DND-41 (cell line): ENCODE data around the gene CUEDC2.

Experiments used
- ATAC-seq: fragments of 200-7000 bp; cut with Tn5 transposase; 3 replicates; pipeline ENCODE4 v1.9.1; 2021; ENCODE audit warnings: low read depth; ENCODE audit not compliant: insufficient read depth
- DNase-seq: peaks from one replicate; pipeline ENCODE4 v3.0.0-alpha.2; 2020
- H2AFZ ChIP-seq: 2 replicates; pipeline ENCODE4 v1.6.0; 2012; ENCODE audit warnings: low read depth, low read length
- H3K27ac ChIP-seq: 2 replicates; pipeline ENCODE4 v1.5.1; 2012; ENCODE audit warnings: low read length, inconsistent platforms
- H3K27me3 ChIP-seq: fragments of 200-600 bp; sonication (generic); 2 replicates; pipeline ENCODE4 v1.6.0; 2012; ENCODE audit warnings: low read length, mild to moderate bottlenecking, inconsistent platforms; ENCODE audit not compliant: insufficient read depth, poor library complexity
- H3K36me3 ChIP-seq: 2 replicates; pipeline ENCODE4 v1.5.1; 2012; ENCODE audit warnings: low read length, inconsistent platforms; ENCODE audit not compliant: insufficient read depth
- H3K4me1 ChIP-seq: 2 replicates; pipeline ENCODE4 v1.5.1; 2012; ENCODE audit warnings: mild to moderate bottlenecking, low read length; ENCODE audit not compliant: insufficient read depth
- H3K4me2 ChIP-seq: 2 replicates; pipeline ENCODE4 v1.6.0; 2012; ENCODE audit warnings: mild to moderate bottlenecking, moderate library complexity, low read length, inconsistent platforms; ENCODE audit not compliant: insufficient read depth
- H3K4me3 ChIP-seq, 2 experiments: fragments of 200-600 bp in 1 of 2; shearing (Covaris generic) in 1 of 2; 2 replicates each; pipeline ENCODE4 v1.5.1; 2012 to 2016; ENCODE audit warnings: inconsistent platforms in 2 of 2, low read length in 2 of 2, mild to moderate bottlenecking in 2 of 2, low read depth in 1 of 2, moderate library complexity in 1 of 2
- H3K79me2 ChIP-seq: 2 replicates; pipeline ENCODE4 v1.6.0; 2012; ENCODE audit warnings: low read length, inconsistent platforms; ENCODE audit not compliant: insufficient read depth
- H3K9ac ChIP-seq: 2 replicates; pipeline ENCODE4 v1.6.0; 2012; ENCODE audit warnings: low read depth, mild to moderate bottlenecking, inconsistent platforms, low read length, moderate library complexity
- H3K9me3 ChIP-seq: 2 replicates; pipeline ENCODE4 v1.5.1; 2012; ENCODE audit warnings: low read length, moderate library complexity, mild to moderate bottlenecking, inconsistent platforms; ENCODE audit not compliant: insufficient read depth, severe bottlenecking
- H4K20me1 ChIP-seq: 2 replicates; pipeline ENCODE4 v1.6.0; 2012; ENCODE audit warnings: low read length; ENCODE audit not compliant: insufficient read depth
- EZH2 ChIP-seq: IDR thresholded peaks from 3 replicates; pipeline ENCODE4 v1.6.1; 2012; ENCODE audit warnings: borderline replicate concordance, low read depth, mild to moderate bottlenecking, moderate library complexity, low read length, inconsistent platforms; ENCODE audit not compliant: severe bottlenecking
- TF ChIP-seq, protein P1 (sequence below): IDR thresholded peaks from 2 replicates; pipeline ENCODE4 v1.5.1; 2012; ENCODE audit warnings: borderline replicate concordance, low read length, moderate library complexity, mild to moderate bottlenecking; ENCODE audit not compliant: poor library complexity, severe bottlenecking; ENCODE audit errors: extremely low read depth

CUEDC2 gene

DNA sequence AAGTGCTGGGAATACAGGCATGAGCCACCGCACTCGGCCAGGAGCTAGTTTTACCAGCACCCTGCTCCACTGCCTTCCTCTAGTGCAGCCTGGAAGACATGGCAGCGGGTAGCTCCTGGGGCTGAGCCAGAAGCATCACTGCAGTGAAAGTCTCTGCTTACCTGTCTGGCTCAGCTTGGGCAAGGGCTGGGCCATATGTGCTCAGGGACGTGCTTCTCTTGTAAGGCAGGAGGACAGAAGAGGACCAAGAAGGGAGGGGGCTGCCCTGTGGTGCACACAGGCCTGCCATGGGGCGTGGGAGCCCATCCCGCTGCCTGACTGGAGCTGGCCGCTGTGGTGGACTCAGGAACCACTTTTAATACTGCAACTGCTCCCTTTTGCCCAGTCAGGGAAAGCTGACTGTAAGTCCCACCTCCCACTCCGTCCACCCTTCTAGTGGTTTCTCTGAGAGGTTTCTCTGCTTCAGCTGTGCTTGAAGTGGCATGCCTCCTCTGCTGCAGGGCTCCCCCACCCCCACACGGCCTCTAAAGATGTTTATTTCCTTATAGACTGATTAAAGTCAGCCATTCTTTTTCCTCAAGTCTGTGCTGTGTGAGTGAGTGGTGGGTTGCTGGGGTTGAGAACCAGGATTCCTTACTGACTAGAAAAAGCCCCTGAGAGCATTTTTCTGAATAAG, 44.2 kb upstream of the CUEDC2 start:
- Histone ChIP-seq H3K4me2 (no peak overlapping the region), H3K79me2 (no peaks in the 10 kb centered on the region), H3K27me3 (no peaks in the 10 kb centered on the region), H3K9me3 (no peaks in the 10 kb centered on the region), H3K4me1 (no peaks in the 10 kb centered on the region), H3K27ac (no peak overlapping the region), H2AFZ (no peak overlapping the region), H3K9ac (no peak overlapping the region), H4K20me1 (peaks cover 19% of the 10 kb centered on the region), H3K36me3 (peaks cover 52% of the 10 kb centered on the region), H3K4me3 (no peak overlapping the region)
- no peak for ATAC-seq
- TF ChIP-seq, protein P1, sequence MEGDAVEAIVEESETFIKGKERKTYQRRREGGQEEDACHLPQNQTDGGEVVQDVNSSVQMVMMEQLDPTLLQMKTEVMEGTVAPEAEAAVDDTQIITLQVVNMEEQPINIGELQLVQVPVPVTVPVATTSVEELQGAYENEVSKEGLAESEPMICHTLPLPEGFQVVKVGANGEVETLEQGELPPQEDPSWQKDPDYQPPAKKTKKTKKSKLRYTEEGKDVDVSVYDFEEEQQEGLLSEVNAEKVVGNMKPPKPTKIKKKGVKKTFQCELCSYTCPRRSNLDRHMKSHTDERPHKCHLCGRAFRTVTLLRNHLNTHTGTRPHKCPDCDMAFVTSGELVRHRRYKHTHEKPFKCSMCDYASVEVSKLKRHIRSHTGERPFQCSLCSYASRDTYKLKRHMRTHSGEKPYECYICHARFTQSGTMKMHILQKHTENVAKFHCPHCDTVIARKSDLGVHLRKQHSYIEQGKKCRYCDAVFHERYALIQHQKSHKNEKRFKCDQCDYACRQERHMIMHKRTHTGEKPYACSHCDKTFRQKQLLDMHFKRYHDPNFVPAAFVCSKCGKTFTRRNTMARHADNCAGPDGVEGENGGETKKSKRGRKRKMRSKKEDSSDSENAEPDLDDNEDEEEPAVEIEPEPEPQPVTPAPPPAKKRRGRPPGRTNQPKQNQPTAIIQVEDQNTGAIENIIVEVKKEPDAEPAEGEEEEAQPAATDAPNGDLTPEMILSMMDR = no peak
- TF ChIP-seq EZH2 = no peak
- no peak for DNase-seq

DNA sequence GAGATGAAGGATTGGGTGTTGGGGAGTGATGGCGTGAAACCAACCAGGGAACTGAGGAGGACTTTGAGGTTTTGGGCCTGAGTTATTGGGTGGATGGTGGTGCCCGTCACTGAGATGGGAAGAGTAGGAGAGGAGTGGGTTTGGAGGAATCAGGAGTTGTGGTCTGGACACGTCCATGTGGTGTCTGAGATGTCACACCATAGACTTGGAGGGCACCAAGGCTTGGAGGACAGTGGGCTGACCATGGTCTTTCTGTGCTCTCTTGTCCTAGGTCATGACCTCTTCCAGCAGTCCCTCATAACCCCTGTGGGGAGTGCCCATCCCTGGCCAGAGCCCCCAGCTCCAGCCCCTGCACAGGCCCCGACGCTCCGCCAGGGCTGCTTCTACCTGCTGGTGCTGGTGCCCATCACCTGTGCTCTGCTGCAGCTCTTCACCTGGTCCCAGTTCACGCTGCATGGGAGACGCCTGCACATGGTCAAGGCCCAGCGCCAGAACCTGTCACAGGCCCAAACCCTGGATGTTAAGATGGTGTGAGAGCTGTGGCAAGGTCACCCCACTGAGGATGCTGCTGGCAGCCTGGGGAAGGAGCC, 43.2 kb upstream of the CUEDC2 start:
- no peak overlapping the region for H2AFZ ChIP-seq
- no peak overlapping the region for H3K4me2 ChIP-seq
- H3K36me3 ChIP-seq = peaks cover 45% of the 10 kb centered on the region
- H3K27me3 ChIP-seq = no peaks in the 10 kb centered on the region
- no peaks in the 10 kb centered on the region for H3K79me2 ChIP-seq
- TF ChIP-seq, protein P1 = no peak
- TF ChIP-seq EZH2 = no peak
- no peak overlapping the region for H3K4me3 ChIP-seq
- H3K27ac ChIP-seq = no peak overlapping the region
- no peaks in the 10 kb centered on the region for H3K4me1 ChIP-seq
- peaks cover 12% of the 10 kb centered on the region for H4K20me1 ChIP-seq
- H3K9me3 ChIP-seq = no peaks in the 10 kb centered on the region
- ATAC-seq = no peak
- no peak for DNase-seq
- H3K9ac ChIP-seq = no peak overlapping the region

DNA sequence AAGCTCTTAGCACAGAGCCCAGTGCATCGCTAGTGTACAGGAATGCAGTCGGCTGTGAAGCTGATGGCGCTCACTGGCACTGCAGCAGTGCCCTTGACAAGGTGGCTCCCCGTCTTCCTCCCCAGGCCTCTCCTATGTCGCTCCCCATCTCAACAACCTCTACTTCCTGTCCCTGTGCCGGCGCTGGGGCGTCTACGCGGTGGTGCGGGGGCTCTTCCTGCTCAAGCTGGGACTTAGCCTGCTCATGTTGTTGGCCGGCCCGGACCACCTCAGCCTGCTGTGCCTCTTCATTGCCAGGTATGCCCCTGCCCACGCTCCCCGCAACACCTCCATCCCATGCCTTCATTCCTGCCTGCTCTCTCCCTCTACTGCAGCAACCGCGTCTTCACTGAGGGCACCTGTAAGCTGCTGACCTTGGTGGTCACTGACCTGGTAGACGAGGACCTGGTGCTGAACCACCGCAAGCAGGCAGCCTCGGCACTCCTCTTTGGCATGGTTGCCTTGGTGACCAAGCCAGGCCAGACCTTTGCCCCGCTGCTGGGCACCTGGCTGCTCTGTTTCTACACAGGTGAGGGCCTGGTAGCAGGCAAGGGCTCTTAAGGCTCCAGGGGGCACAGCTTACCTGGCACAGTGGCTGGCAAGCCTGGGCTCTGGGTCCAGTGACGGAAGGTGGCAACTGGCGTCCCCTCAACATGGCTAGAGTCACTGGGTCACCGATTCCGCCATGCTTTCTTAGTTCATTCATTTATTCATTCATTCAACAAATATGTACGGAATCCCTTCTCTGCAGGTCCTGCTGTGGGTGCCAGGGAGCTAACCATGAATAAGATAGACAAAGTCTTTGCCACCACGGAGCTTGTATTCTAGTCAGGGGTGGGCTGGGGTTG, 41.3 kb upstream of the CUEDC2 start:
- Histone ChIP-seq H3K4me2 (no peak overlapping the region), H3K27me3 (no peaks in the 10 kb centered on the region), H2AFZ (no peak overlapping the region), H3K27ac (no peak overlapping the region), H4K20me1 (peaks cover 10% of the 10 kb centered on the region; the same call in 1 of the 2 replicates), H3K4me1 (no peaks in the 10 kb centered on the region), H3K9me3 (no peaks in the 10 kb centered on the region), H3K9ac (no peak overlapping the region), H3K79me2 (no peaks in the 10 kb centered on the region), H3K36me3 (peaks cover 27% of the 10 kb centered on the region), H3K4me3 (no peak overlapping the region)
- ATAC-seq = peak; percentile 23; the same call in 1 of the 3 replicates
- TF ChIP-seq, protein P1 = no peak
- no peak for TF ChIP-seq EZH2
- no peak for DNase-seq
